HepG2 (cell line): ENCODE results near the gene CADM2.
A peak's percentile ranks its signal among the peaks of the same experiment; 100 is the strongest.

Experiments
- CTCF ChIP-seq: sonication (generic); formaldehyde crosslinking; IDR thresholded peaks from 2 replicates; pipeline ENCODE4 v1.5.0; 2020; ENCODE audit warnings: mild to moderate bottlenecking, missing genetic modification reagents, moderate library complexity
- EZH2 ChIP-seq: conservative IDR thresholded peaks from 2 replicates; pipeline ENCODE4 v1.6.1; 2012; ENCODE audit warnings: mild to moderate bottlenecking, low read depth, low read length, moderate library complexity
- HMG20B ChIP-seq: conservative IDR thresholded peaks from 2 replicates; pipeline ENCODE4 v1.6.1; 2016; ENCODE audit warnings: missing genetic modification reagents, missing compliant biosample characterization
- HNF4A ChIP-seq: sonication (generic); formaldehyde crosslinking; IDR thresholded peaks from 2 replicates; pipeline ENCODE4 v1.4.0; 2020; ENCODE audit warnings: missing genetic modification reagents
- POLR2A ChIP-seq, 2 experiments: IDR thresholded peaks; 2 replicates each; pipeline ENCODE4 v1.6.1; 2011; ENCODE audit warnings: low read depth in 2 of 2, low read length in 2 of 2, mild to moderate bottlenecking in 1 of 2, moderate library complexity in 1 of 2; ENCODE audit not compliant: insufficient read depth in 1 of 2
- RAD21 ChIP-seq: fragments of 450-650 bp; formaldehyde crosslinking; IDR thresholded peaks from 2 replicates; pipeline ENCODE4 v1.5.0; 2020; ENCODE audit warnings: mild to moderate bottlenecking
- ZNF841 ChIP-seq: sonication (generic); formaldehyde crosslinking; IDR thresholded peaks from 2 replicates; pipeline ENCODE4 v1.8.1; 2023; ENCODE audit warnings: missing genetic modification reagents, borderline replicate concordance
- TF ChIP-seq, protein P1 (sequence below): sonication (generic); formaldehyde crosslinking; IDR thresholded peaks from 2 replicates; pipeline ENCODE4 v1.9.0; 2021; ENCODE audit warnings: missing genetic modification reagents, mild to moderate bottlenecking, borderline replicate concordance

- TF ChIP-seq, protein P1, sequence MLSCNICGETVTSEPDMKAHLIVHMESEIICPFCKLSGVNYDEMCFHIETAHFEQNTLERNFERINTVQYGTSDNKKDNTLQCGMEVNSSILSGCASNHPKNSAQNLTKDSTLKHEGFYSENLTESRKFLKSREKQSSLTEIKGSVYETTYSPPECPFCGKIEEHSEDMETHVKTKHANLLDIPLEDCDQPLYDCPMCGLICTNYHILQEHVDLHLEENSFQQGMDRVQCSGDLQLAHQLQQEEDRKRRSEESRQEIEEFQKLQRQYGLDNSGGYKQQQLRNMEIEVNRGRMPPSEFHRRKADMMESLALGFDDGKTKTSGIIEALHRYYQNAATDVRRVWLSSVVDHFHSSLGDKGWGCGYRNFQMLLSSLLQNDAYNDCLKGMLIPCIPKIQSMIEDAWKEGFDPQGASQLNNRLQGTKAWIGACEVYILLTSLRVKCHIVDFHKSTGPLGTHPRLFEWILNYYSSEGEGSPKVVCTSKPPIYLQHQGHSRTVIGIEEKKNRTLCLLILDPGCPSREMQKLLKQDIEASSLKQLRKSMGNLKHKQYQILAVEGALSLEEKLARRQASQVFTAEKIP (CRISPR knock-in tag), result no peak
- TF ChIP-seq CTCF (CRISPR knock-in tag) (no peak), HNF4A (CRISPR knock-in tag) (0 out of 2 replicates have a peak, but pooled peaks have one; percentile 30), HMG20B (CRISPR knock-in tag) (no peak), RAD21 (CRISPR knock-in tag) (no peak), ZNF841 (CRISPR knock-in tag) (no peak), EZH2 (no peak), POLR2A (IDR thresholded peaks at IDR 0.05; ENCODE audit: insufficient read depth in 1 of 2, low read depth in 2 of 2, low read length in 2 of 2) (no peak)
Measured at GRCh38 chr3:85037203-85037602, 78.4 kb downstream of the CADM2 start.
